ENCODE results near the gene SRSF6.
"Not testable (repeated sequence)": the region's sequence is repeated elsewhere in the genome, so short reads cannot be mapped to it uniquely, and the experiment has no call there.

SRSF6 gene

DNA sequence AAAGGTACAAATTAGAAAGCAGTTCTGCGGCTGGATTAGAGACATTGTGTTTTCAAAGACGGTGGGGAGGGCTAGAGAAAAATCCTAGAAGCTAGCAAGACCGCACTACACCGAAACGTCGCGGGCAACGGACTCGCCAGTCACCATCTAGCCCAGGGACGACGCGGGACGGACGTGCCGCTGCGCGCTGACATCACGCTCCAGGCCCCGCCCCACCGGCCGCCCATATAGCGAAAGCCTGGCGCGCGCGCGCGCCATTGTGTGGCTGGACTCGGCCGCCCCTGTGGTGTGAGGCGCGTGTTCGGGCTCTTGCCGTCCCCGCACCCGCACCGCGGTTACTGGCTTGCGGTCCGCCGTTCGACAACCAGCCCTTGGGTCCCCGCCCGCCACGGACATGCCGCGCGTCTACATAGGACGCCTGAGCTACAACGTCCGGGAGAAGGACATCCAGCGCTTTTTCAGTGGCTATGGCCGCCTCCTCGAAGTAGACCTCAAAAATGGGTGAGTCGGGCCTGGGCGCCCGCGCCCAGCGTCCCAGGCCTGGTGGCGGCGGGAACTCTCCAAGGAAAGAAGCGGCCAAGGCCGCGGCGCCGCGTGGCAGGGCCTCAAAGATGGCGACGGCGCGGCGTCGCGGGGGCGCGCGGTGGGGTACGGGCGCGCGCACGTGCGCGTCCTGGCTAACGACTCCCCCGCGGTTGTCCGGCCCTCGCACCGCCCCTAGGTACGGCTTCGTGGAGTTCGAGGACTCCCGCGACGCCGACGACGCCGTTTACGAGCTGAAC is at the start of gene SRSF6:
SRSF6 (plus strand) TSS at position 257 of the 782 bp plus-strand sequence; CDS start at position 395, 138 bp downstream.
- DNase-seq = peak; percentile 32

DNA sequence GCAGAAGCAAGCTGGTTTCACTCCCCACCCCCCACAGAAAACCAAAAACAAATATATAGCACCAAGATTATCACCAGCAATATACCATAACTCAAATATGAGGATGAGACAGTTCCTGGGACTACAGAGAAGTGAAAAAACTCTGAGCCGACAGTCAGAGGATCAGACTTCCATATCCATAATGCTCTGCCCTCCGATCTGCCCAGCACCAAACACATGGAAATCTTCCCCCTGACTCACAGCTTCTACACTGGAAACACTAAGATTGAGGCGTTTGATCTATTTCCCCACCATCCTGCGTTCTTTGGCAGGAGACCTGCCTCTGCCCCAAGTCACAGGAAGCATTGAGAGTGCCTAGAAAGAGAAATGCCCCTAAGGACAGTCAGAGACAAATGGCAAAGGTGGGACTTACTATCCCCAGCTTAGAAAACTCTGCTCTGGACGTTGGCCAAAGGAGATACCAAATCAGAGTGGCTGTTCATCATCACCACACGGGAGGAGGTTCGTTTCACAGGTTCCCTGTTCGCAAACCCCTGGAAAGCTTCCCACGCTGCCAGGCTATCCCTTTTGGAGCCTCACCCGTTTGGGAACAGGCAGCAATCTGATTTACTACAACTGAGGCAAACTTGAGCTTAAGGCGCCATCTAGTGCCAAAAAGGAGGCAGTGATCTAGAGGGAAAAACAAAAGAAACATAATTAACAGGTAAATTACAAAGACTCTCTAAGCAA is 48.7 kb upstream of the SRSF6 start:
- DNase-seq = no peak

DNA sequence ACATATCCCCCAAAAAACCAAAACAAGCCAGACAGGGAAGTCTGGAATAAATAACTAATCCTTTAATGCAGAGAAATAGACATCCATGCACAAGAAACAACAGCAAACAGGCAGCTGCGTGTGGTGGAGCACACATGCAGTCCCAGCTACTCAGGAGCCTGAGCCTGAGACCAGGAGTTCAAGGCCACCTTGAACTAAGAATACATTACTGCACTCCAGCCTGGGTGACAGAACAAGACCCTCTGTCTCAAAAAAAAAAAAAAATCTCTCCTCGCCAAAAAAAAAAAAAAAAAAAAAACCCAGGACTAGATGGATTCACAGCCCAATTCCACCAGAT is 48.2 kb upstream of the SRSF6 start:
- DNase-seq = no peak

DNA sequence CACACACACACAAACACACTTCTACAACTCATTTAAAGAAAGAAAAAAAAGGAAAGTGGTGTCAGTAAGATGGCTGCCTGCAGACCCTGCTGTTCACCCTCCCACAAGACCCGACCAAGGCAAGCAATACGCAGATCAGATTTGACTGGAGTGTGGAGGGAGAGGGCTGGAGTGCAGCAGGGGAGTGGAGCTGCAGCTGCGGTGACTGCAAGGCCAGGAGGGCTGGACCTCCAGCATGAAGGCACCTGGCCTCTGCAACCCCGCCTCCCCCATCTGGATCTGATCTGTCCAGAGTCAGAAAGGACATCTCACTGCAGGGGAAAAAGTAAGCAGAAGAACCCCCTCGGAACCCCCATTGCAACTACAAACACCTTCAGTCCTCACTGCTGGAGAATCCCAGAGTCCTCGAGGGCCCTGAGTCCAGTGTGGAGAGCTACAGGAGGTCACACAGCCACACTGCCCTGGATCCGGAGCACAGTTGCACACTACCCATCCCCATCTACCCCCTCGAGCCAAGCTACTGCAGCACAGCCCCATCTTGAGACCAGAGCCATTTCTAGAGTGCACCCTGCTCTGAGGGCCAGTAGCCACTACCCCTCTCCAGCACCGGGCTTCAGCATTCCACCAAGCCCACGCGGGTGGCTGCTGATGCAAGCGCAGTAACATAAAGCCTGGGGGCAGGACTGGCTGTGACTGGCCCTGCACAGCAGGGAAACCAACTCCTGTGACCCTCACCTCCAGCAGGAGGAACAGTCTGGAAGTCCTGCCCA is 41.9 kb upstream of the SRSF6 start:
- DNase-seq = no peak

DNA sequence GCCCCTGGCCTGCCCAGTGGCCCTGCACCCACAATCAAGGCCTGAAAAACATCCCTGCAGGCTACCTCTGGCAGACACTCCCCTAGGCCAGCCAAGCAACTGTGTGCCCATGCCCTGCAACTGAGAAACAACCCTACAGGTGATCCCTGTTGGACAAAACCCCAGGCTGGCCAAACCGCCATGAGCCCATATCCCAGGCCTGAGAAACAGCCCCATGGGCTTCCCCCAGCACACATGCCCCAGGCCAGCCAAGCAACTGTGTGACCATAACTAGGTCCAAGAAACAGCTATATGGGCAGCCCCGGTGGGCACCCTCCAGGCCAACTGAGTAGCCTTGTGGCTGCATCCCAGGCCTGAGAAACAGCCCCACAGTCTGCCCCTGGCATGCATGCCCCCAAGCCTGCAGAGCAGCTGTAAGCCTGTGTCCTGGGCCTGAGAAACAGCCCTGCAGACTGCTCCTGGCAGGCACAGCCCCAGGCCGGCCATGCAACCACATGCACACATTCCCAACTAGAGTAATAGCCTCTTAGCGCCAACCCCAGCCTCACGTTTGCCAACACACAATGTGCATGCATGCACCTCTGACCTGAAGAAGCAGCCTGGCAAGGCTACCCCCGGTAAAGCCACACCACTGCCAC is 41.0 kb upstream of the SRSF6 start:
- DNase-seq = no peak

DNA sequence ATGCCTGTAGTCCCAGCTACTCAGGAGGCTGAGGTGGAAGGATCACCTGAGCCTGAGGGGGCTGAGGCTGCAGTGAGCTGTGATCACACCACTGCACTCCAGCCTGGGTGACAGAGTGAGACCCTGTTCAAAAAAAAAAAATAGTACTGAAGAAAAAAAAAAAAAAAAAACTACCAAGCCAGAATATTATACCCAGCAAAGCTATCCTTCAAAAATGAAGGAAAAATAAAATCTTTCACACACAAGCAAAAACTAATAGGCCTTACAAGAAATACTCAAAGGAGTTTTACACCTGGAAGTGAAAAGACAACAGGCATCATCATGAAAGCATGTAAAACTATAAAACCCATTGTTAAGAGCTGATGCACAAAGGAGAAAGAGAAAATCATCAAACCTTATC is 37.5 kb upstream of the SRSF6 start:
- DNase-seq = no peak

DNA sequence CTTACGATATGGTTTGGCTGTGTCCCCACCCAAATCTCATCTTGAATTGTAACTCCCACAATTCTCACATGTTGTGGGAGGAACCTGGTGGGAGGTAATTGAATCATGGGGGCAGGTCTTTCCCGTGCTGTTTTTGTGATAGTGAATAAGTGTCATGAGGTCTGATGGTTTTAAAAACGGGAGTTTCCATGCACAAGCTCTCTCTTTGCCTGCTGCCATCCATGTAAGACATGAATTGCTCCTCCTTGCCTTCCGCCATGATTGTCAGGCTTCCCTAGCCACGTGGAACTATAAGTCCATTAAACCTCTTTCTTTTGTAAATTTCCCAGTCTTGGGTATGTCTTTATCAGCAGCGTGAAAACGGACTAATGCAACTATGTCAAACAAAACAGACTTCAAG is 36.8 kb upstream of the SRSF6 start:
- DNase-seq = not testable (repeated sequence)

DNA sequence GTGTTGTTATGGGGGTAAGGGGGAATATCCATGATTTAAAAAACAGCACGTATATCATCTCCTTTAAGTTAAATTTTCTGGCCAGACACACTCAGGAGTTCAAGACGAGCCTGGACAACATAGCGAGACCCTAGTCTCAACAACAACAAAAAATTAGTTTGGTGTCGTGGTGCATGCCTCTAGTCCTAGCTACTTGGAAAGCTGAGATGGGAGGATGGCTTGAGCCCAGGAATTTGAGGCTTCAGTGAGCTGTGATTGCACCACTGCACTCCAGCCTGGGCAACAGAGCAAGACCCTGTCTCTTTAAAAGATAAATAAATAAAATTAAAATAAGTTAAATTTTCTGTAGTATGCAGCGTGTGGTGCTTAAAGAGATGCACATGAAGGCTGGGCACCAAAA is 31.5 kb upstream of the SRSF6 start:
- no peak for DNase-seq

DNA sequence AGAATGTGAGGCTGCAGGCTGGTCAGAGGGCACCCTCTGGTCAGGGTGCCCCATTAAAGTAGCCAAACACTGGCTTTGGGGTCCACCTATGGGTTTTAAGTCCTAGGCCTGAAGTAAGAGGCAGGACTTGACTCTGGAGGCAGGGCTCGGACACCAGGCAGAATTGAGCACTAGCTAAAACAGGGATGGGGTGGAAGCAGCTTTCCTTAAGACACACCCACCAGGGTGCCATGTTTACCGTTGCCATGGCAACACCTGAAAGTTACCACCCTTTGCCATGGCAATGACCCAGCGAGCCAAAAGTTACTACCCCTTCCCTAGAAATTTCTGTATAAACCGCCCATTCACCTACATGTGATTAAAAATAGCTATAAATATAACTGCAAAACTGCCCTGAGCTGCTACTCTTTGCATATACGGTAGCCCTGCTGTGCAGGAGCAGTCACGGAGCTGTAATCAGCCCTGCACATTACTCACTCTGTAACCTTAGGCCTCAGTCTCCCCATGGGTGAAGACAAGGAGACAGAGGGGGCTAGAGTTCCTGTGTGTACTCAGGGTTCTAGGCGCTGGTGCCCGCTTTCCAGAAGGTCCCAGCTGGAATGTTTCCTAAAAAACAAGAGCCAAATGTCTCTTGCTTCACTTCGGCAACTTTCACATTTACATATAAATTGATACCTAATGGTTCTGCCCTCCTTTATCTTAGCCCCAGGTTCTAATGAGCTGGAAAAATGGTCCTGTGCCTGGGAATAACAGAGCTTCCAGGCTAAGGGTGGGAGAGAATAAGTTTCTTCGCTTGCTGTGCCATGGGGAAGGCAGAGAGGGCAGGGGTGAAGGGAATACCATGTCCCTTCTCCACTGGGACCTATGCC is 27.2 kb upstream of the SRSF6 start:
- no peak for DNase-seq

DNA sequence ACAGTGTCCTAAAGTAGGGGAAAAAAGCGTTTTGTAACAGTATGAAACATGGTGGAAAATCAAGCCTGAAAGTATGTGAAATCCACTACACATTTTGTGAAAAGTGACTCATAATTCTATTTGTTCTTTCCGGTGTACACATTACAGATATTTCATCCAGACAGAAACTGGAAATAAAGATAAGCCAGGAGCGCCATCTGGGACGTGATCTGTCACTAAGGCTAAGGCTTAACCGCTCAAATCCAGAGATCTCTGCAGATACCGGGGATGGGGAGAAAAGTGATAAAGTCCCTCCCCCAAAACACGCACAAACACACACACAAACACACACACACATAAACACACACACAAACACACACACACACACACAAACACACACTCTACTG is 26.6 kb upstream of the SRSF6 start:
- no peak for DNase-seq

DNA sequence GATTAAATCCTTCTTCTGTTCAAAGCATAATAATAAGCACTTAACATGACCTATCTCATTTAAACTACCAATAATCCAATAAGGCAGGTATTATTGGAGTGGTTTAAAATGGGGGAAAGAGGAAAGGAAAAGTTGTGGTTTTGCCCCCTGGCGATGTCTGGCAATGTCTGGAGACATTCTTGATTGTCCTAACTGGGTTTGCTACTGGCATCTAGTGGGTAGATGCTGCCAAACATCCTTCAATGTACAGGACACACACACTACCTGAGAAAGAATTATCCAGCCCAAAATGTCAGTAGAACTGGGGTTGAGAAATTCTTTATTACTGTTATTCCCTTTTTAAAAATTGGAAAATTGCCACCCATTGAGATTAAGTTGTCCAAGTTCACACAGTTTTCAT is 25.2 kb upstream of the SRSF6 start:
- no peak for DNase-seq

DNA sequence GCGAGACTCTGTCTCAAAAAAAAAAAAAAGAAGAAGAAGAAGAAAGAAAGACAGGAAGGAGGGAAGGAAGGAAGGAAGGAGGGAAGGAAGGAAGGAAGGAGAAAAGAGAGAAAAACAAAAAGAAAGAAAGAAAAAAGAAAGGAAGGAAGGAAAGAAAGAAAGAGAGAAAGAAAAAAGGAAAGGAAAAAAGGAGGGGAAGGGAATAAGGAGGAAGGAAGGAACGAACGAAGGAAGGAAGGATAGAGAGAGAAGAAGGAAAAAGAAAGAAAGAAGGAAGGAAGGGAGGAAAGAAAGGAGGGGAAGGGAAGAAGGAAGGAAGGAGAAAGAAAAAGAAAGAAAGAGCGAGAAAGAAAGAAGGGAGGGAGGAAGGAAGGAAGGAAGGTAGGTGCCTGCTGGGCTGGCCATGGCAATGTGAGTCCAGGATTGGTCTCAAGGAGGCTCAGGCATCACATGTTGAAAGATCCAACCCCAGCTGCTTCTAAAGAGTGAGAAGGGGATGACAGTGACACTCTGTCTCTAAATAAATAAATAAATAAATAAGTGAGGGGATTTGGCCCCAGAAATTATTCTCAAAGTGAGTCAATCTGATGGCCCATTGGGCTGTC is 24.3 kb upstream of the SRSF6 start:
- DNase-seq = no peak

DNA sequence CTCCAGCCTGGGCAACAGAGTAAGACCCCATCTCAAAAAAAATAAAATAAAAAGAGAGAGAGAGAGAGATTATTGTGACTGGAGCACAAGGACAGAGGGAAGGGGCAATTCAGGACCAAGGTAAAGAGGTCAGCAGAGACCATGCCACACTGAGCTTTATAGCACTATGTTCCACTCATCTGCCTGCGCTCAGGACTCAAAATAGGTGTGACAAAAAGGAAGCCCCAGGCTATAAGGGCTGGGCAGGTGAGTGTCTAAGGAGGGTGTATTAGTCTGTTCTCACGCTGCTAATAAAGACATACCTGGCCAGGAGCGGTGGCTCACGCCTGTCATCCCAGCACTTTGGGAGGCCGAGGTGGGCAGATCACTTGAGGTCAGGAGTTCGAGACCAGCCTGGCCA is 23.1 kb upstream of the SRSF6 start:
- no peak for DNase-seq

DNA sequence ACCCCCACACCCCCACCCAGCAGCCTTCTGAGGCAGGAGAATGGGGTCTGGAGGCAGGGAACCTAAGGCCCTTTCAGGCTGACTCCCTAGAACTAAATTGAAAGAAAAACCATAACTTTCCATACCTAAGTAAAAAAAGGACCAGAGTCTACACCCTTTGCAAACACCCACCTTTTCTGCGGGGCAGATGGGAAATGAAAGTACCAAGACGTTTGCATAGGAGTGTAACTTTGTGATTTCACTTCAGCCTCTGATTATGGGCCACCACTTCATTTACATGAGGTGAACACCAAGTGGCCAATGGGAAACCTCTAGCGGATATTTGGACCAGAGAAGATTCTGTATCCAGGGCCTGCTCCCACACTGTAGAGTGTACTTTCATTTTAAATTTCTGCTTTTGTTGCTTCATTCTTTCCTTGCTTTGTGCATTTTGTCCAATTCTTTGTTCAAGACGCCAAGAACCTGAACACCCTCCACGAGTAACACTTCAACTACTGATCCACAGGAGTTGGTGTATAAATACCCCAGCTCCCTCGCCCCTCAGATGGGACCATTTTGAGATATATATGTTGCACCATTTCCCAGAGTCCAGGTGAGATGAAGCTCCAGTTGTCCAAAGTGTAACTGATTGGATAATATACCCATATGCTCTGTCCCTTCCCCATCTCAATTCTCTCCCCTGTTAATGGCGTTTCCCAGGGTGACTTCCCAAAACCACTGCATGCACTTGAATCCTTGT is 18.9 kb upstream of the SRSF6 start:
- no peak for DNase-seq

DNA sequence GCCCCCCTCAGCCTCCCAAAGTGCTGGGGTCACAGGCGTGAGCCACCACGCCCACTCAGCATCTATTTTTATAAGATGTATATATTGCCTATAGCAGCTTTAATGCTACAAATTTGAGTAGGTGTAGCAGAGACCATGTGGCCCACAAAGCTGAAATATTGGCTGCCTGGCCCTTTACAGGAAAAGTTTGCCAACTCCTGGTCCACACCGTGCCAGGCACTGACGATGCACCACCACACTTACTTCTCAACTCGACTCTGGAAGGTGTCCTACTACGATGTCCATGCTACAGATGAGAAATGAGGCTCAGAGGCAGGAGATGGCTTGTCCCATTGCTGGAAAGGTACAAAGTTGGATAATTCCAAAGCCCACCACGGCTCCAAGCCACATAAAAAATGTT is 17.2 kb upstream of the SRSF6 start:
- no peak for DNase-seq

DNA sequence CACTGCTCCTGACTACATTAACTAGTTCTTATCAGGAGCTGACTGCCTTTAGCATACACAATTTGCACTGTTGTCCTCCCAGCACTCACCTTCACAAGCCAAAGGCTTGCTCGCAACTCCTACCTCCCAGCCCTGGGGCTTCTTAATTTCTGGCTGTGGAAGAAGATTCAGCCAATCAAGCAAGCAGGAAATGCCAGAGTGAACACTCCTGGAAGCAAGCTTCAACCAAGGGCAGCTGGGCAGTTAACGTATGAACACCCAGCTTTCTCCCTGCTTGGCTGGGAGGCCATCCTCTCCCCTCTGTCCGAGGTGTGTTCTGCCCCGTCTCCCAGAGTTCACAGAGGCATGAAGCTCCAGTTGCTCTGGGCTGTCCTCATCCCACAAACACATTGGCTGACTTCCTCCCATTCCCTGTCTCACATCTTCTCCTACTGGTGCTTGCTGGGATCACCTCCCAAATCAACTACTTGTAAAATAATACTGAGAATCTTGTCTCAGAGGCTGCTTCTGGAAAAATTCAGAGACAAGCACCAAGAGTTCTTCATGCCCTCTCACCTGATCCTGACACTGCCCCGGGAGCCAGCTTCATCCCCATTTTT is 15.3 kb upstream of the SRSF6 start:
- no peak for DNase-seq

DNA sequence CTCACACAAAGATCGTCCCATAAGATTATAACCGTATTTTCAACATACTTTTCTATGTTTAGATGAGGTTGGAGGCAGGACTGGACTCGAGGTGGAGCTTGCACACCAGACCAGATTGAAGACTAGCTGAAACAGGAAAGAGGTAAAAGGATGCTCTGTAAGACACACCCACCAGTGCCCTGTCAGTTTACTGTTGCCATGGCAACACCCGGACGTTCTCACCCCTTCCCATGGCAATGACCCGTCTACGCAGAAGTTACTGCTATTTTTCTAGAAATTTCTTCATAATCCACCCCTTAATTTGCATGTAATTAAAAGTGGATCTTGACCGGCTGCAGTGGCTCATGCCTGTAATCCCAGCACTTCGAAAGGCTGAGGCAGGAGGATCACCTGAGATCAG is 13.6 kb upstream of the SRSF6 start:
- DNase-seq = no peak

DNA sequence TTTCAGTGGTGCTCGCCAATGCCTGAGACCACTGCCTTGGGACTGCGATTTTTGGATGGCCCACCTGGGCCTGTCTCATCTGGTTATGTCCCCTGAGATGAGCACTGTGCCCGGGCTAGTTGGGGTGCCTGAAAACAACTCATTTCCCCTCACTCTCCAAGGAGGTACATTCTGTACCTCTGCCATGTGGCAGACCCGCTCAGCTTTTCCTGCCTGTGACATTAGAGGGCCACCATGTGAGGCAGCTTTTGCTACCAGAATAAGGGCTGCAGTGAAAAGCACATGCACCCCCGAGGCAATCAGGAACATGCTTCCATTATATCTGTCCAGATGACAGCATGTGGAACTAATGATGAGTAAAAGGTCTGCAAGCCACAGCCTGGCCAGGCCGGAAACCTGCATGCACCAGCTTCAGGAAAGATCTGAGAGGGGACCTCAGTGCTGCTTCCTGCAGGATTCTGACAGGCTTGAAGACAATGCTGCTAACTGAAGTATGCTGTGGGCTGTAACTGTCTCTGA is 11.3 kb upstream of the SRSF6 start:
- no peak for DNase-seq

DNA sequence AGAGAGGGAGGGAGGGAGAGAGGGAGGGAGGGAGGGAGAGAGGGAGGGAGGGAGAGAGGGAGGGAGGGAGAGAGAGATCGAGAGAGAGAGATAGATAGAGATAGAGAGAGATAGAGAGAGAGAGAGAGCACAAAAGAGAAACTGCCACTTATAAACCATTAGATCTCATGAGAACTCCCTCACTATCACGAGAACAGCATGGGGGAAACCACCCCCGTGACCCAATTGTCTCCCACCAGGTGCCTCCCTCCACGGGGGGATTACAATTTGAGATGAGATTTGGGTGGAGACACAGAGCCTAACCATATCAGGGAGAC is 9.3 kb upstream of the SRSF6 start:
- DNase-seq = not testable (repeated sequence)

DNA sequence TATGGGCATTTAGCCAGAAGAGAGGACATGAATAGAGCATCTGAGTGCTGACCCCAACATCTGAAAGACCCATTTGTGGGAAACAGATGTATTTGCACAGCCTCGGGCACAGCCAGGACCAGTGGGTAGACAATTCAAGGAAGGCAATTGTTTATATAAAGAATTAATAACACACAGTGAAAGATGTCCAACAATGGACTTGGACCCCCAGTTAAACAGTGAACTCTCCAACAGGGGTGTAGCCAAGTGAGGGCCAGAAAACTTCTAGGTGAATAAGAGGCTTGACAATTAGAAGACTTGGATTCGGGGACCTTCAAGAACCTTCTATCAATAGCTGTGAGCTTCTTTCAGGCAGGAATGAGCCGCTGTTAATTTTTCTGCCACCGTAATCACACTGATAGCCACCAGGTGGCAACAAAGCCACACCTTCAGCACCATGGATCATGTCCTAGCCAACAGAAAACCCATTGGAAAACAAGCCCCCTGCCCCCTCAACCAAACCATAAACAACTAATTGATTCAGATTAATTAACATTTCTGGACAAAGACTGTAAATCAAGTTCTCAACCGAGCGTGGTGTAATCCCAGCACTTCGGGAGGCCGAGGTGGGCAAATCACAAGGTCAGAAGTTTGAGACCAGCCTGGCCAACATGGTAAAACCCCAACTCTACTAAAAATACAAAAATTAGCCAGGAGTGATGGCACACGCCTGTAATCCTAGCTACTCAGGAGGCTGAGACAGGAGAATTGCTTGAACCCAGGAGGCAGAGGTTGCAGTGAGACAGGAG is 8.8 kb upstream of the SRSF6 start:
- no peak for DNase-seq
